ENCODE data around the gene TMTC2.

Gene TMTC2

DNA sequence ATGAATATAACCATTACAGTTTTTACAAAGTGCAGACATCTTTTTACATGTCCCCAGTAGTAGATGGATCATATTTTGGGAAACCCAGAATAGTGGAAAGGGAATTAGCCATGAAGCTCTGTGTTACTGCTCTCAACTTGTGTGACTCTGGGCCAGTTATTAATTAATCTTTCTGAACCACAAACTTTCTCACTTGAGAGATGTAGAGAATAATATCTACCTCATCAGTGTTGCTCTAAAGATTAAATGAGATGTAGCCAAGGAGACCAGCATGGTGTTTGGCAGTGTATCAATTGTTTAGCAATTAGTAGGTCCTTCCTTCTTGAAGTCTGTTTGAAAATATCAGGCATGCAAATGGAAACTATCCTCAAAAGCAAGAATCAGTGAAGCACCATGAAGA, 169.2 kb downstream of the TMTC2 start:
- no peak for DNase-seq

- no peak for DNase-seq
These were observed 170.6 kb downstream of the TMTC2 start for GRCh38 chr12:82857276-82857675.

- DNase-seq, result no peak
These were observed 171.3 kb downstream of the TMTC2 start for GRCh38 chr12:82857911-82858533.

GRCh38 chr12:82858534-82858917, 171.8 kb downstream of the TMTC2 start:
- DNase-seq, result no peak

- DNase-seq, result no peak
These were observed 175.5 kb downstream of the TMTC2 start for GRCh38 chr12:82862069-82862841.

- no peak for DNase-seq
These were observed 176.4 kb downstream of the TMTC2 start for GRCh38 chr12:82862876-82863649.

- no peak for DNase-seq
These were observed 179.6 kb downstream of the TMTC2 start for GRCh38 chr12:82866227-82866775.

- no peak for DNase-seq
These were observed 180.2 kb downstream of the TMTC2 start for GRCh38 chr12:82866946-82867345.

GRCh38 chr12:82867762-82868500, 181.2 kb downstream of the TMTC2 start:
- no peak for DNase-seq

- no peak for DNase-seq
These were observed 184.2 kb downstream of the TMTC2 start for GRCh38 chr12:82870771-82871377.

DNA sequence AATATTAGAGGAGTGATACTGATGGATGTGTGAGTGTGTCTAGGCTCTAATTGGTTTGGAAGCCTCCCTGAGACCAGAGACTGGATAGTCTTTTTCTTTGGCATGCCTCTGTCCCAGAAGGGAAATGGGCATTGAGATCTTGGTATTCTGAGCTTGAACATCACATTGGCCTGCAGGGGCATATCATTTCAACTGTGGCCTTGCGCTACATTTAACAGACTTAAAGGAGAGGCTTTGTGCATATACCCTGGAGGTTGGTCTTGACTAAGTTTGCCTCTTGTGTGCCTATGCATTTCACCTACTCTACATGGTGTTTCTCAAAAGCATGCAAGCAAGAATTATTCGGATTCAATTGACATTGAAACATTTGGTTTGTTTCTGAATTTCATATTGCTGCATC, 185.4 kb downstream of the TMTC2 start:
- no peak for DNase-seq

DNA sequence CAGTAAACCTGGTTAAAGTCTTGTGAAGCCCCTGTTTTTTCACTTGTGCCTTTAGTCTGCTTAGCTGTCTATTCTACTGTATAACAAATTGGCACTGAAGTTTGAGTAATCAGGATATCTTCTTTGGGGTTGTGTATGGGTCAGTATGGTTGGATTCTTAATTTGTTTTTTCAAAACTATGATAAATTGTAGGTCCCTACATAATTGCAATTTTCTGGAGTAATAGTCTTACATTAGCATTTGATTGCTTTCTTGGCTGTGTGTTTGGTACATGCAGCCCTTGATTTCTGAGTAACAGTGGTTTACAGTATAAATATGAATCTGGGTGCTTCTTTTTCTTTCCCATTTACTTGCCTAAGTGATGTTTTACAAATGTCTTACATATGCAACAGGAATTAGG, 186.6 kb downstream of the TMTC2 start:
- DNase-seq, result no peak

- no peak for DNase-seq
These were observed 187.2 kb downstream of the TMTC2 start for GRCh38 chr12:82873951-82874350.

DNA sequence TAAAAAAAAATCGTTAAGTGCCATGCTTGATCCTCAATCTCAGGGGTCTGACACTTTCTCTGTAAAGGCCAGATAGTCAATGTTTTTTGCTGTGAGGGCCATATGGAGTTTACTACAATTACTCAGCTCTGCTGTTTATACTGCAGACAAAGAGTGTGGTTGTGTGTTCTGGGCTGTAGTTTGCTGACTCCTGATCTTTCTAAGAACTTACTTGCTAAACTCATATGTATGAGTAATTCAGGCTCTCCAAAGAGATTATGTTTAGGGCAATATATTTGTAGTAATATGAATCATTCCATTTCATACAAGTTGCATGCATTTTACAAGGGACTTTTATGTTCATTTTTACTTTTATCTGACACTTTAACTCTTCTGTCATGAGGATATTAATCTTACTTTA, 188.2 kb downstream of the TMTC2 start:
- DNase-seq, result no peak

DNA sequence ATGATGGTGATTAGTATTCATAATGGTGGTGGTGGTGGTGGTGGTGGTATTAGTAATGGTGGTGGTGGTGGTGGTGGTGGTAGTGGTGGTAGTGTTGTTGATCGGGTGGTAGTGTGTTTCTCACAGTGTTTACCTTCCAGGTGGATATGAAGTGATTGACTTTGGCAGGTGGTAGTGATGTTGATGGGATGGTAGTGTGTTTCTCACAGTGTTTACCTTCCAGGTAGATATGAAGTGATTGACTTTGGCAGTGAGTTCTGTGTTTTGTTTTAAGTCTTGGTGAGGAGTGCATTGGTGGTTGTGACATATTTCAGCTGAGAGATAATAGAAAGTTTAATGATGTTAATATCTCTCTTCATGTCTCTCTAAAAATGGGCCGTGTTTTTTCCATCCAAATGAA, 189.4 kb downstream of the TMTC2 start:
- DNase-seq, result no peak

DNA sequence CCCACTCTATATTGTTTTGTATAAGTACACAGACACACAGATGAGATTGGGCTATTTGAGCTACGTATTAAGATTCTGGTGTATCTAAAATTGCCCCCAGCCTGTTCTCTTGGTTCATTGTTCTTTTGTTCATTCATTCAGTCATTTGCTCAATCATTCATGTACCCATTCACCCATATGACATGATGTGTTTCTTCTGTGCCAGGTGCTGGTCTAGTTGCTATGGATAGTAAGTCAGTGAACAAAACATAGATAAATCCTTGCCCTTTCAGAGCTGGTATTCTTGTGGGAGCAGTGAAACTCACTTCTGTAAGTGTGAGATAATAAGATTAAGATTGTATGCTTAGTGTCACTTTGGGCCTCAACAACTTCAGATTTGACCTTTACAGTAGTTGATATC, 191.3 kb downstream of the TMTC2 start:
- DNase-seq, result no peak

DNA sequence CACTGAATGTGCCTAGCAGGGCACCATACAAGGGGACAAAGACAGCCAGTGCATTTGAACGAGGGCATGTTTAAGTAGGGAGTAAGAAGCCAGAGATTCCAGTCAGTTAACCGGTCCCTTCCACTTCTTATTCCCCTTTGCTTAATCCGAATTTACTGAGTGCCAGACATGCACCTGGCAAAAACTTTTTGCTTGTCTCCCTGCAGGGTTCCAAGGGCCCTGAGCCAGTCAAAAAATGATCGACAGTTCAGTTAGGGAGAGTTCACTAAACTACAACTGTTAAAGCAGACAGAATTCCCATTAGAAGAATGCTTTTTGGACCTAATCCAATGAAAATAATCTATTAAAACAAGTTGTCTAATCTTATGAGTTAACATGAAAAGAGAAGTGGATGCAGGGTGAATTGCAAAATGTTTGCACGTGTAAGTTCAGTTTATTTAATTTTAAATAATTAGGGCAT, 193.8 kb downstream of the TMTC2 start:
- no peak for DNase-seq

GRCh38 chr12:82883394-82884355, 197.0 kb downstream of the TMTC2 start:
- no peak for DNase-seq

- DNase-seq, result no peak
These were observed 200.1 kb downstream of the TMTC2 start for GRCh38 chr12:82886671-82887340.

DNA sequence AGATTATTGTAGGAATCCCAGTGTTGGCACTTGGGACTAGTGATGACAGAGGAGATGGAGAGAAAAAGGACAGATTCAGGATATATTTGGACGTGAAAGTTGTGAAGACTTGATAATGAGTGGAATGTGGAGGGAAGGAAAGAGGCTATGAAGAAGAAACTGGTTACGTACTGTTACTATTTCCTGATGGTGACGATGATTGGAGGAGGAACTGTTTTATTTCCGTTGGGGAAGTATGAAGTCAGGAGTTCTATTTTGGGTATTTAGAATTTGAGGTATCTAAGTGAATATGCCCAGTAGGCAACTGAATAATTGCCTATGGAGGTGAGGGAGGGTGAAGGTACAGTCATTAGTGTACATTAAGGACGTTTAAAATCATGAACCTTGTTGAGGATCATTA, 207.2 kb downstream of the TMTC2 start:
- no peak for DNase-seq

GRCh38 chr12:82896277-82896676, 209.6 kb downstream of the TMTC2 start:
- no peak for DNase-seq

All from CD4-positive, alpha-beta T cell treated with Interleukin-17A for 4 hours (primary cell).